HCT116 (cell line): ENCODE data around the gene SYNPO. TPM values are rescaled to one million over a fixed set of nuclear protein-coding genes. Genes with fewer than 3 reads are reported as not detected.

Experiments used
- ATAC-seq: fragments of 200-7000 bp; cut with Tn5 transposase; 2 replicates; pipeline ENCODE4 v1.9.1; 2020; ENCODE audit warnings: mild to moderate bottlenecking, moderate library complexity
- BruUV-seq: library from RNA; stranded (reverse); fragments of 400-500 nt; replicated peaks from 2 replicates; lab custom pipeline; 2021; lab: Mats Ljungman, UMichigan
- CTCF ChIA-PET: fragments of 300-600 bp; sonication (Branson Sonifier 250); formaldehyde crosslinking; loops from one replicate; lab custom pipeline; 2021; ENCODE audit warnings: antibody characterized with exemption; lab: Charles Lee
- POLR2A ChIA-PET: fragments of 300-600, 350-600 bp; sonication (Branson Sonifier 250); formaldehyde crosslinking; loops from one replicate; lab custom pipeline; 2021; ENCODE audit warnings: antibody characterized with exemption; lab: Charles Lee
- RAD21 ChIA-PET, 2 experiments: fragments of 300-600 bp; sonication (Branson Sonifier 250); formaldehyde crosslinking; loops; one replicate each; lab custom pipeline; 2023; ENCODE audit warnings: low total read pairs in 2 of 2; ENCODE audit not compliant: uncharacterized antibody in 2 of 2, unreplicated experiment in 2 of 2, low non-redundant PET in 1 of 2; lab: Charles Lee
- DNase-seq: peaks from one replicate; pipeline ENCODE4 v3.0.0-alpha.2; 2010; ENCODE audit warnings: low read depth, low spot score
- H2AFZ ChIP-seq: fragments of 200-600 bp; shearing (Covaris generic), sonication (generic); 2 replicates; pipeline ENCODE4 v1.6.1; 2017; ENCODE audit warnings: low read depth, mixed run types, mixed read lengths, antibody characterized with exemption, low read length; ENCODE audit not compliant: poor library complexity, severe bottlenecking
- H3K27ac ChIP-seq: 2 replicates; pipeline ENCODE4 v1.5.1; 2012; ENCODE audit warnings: low read depth, low read length
- H3K27me3 ChIP-seq: fragments of 200-600 bp; sonication (generic); 2 replicates; pipeline ENCODE4 v1.6.1; 2016; ENCODE audit warnings: mixed run types, low read length, mixed read lengths; ENCODE audit not compliant: insufficient read depth
- H3K36me3 ChIP-seq, 2 experiments: fragments of 200-500 bp in 1 of 2; fragments of 200-600 bp in 1 of 2; sonication (Bioruptor generic) in 1 of 2; sonication (generic) in 1 of 2; 2 replicates each; pipeline versions ENCODE4 v1.5.1 to v1.6.1; 2014 to 2016; ENCODE audit warnings: low read length in 2 of 2, inconsistent platforms in 1 of 2, mixed read lengths in 1 of 2, mixed run types in 1 of 2; ENCODE audit not compliant: insufficient read depth in 2 of 2, control insufficient read depth in 1 of 2
- H3K4me1 ChIP-seq, 2 experiments: fragments of 200-600 bp in 1 of 2; sonication (generic) in 1 of 2; 2 replicates each; pipeline versions ENCODE4 v1.5.1 to v1.6.1; 2012 to 2017; ENCODE audit warnings: low read length in 2 of 2, inconsistent platforms in 1 of 2, mild to moderate bottlenecking in 1 of 2, mixed read lengths in 1 of 2, mixed run types in 1 of 2, moderate library complexity in 1 of 2; ENCODE audit not compliant: insufficient read depth in 2 of 2, control insufficient read depth in 1 of 2
- H3K4me2 ChIP-seq: fragments of 200-600 bp; sonication (generic); 2 replicates; pipeline ENCODE4 v1.6.1; 2017; ENCODE audit warnings: mixed run types, low read length, mixed read lengths
- H3K4me3 ChIP-seq, 2 experiments: fragments of 200-600 bp in 1 of 2; sonication (generic) in 1 of 2; replicated peaks in 1 of 2; 2 replicates each; pipeline ENCODE4 v1.5.1; 2011 to 2016; ENCODE audit warnings: low read length in 2 of 2, control low read depth in 1 of 2, low read depth in 1 of 2, mild to moderate bottlenecking in 1 of 2, mixed read lengths in 1 of 2, mixed run types in 1 of 2
- H3K79me2 ChIP-seq: fragments of 200-600 bp; sonication (generic); 2 replicates; pipeline ENCODE4 v1.6.1; 2017; ENCODE audit warnings: mild to moderate bottlenecking, mixed run types, low read length, moderate library complexity, mixed read lengths; ENCODE audit not compliant: insufficient read depth
- H3K9ac ChIP-seq: fragments of 200-600 bp; sonication (generic); 2 replicates; pipeline ENCODE4 v1.6.1; 2016; ENCODE audit warnings: low read length, mixed read lengths
- H3K9me2 ChIP-seq: fragments of 200-600 bp; sonication (generic), shearing (Covaris generic); 2 replicates; pipeline ENCODE4 v1.6.1; 2017; ENCODE audit warnings: mixed run types, mild to moderate bottlenecking, moderate library complexity; ENCODE audit not compliant: insufficient read depth
- H3K9me3 ChIP-seq, 2 experiments: fragments of 200-500 bp in 1 of 2; fragments of 200-600 bp in 1 of 2; sonication (Bioruptor generic) in 1 of 2; sonication (generic) in 1 of 2; 2 replicates each; pipeline ENCODE4 v1.6.1; 2014 to 2017; ENCODE audit warnings: low read length in 2 of 2, mixed read lengths in 2 of 2, inconsistent platforms in 1 of 2, low read depth in 1 of 2, mild to moderate bottlenecking in 1 of 2, mixed run types in 1 of 2, moderate library complexity in 1 of 2; ENCODE audit not compliant: control insufficient read depth in 1 of 2, insufficient read depth in 1 of 2
- H4K20me1 ChIP-seq: fragments of 200-600 bp; sonication (generic), shearing (Covaris generic); 2 replicates; pipeline ENCODE4 v1.6.1; 2017; ENCODE audit warnings: mixed run types, mild to moderate bottlenecking, moderate library complexity; ENCODE audit not compliant: insufficient read depth
- ELF1 ChIP-seq: IDR thresholded peaks from 2 replicates; pipeline ENCODE4 v1.6.1; 2012; ENCODE audit warnings: low read depth, borderline replicate concordance
- FOSL1 ChIP-seq: IDR thresholded peaks from 2 replicates; pipeline ENCODE4 v1.6.1; 2012; ENCODE audit warnings: low read depth
- POLR2A ChIP-seq: IDR thresholded peaks from 2 replicates; pipeline ENCODE4 v1.7.0; 2011; ENCODE audit warnings: borderline replicate concordance; ENCODE audit not compliant: insufficient read depth, insufficient read length; ENCODE audit errors: extremely low read depth
- POLR2AphosphoS5 ChIP-seq: IDR thresholded peaks from 2 replicates; pipeline ENCODE4 v1.6.1; 2011; ENCODE audit warnings: mild to moderate bottlenecking, low read depth, low read length, moderate library complexity
- SP1 ChIP-seq: IDR thresholded peaks from 2 replicates; pipeline ENCODE4 v1.6.1; 2012; ENCODE audit warnings: low read depth
- TCF7L2 ChIP-seq: IDR thresholded peaks from 2 replicates; pipeline ENCODE4 v1.7.0; 2011; ENCODE audit warnings: borderline replicate concordance, inconsistent platforms; ENCODE audit not compliant: insufficient read depth, insufficient read length; ENCODE audit errors: extremely low read depth
- intact Hi-C: fragments of 100-400 bp; cut with micrococcal nuclease; formaldehyde crosslinking; loops from 2 replicates; pipeline ENCODE4 v1.10.0; 2022
- total RNA-seq: library from RNA; stranded (reverse); gene quantifications from one replicate; pipeline ENCODE4 v1.2.1, GENCODE V29; 2021; ENCODE audit not compliant: unreplicated experiment
- TF ChIP-seq, protein P1 (sequence below), 3 experiments: fragments of 200-600 bp in 1 of 3; sonication (generic) in 1 of 3; IDR thresholded peaks in 2 of 3; conservative IDR thresholded peaks in 1 of 3; 2 replicates each; pipeline ENCODE4 v1.5.1; 2012 to 2017; ENCODE audit warnings: low read depth in 2 of 3, low read length in 2 of 3, antibody characterized with exemption in 1 of 3, borderline replicate concordance in 1 of 3, control low read depth in 1 of 3, mild to moderate bottlenecking in 1 of 3, mixed read lengths in 1 of 3, mixed run types in 1 of 3, moderate library complexity in 1 of 3; ENCODE audit not compliant: insufficient read depth in 1 of 3

SYNPO gene
- total RNA-seq, 1 experiment from 2014 or later: 8.2 TPM

DNA sequence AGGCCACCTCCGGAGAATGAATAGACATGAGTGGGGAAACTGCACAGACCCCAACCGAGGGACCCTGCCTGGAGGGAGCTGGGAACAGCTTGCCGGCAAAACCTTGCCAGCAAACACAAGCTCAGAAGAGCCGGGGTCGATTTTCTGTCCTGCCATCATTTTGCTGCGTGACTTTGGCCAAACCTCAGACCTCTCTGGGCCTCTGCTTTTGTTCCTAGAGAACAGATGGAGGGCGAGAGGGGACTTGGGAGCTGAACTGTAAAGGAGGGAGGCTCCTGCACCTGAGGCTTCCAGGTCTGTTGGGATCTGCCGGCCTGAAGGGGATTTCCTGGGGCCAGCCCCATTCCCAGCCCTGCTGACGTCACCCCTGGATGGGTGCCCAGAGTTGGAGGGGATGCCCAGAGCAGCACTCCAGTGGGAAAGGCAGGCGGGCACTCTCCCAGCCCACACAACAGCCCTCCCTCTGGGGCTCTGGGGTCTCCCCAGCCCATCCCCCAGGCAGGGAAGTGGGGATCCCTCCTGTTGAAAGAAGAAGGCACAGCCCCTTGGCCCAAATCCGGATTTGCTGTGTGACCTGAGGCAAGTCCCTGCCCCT is 40.4 kb upstream of the SYNPO start:
- Histone ChIP-seq H3K27ac (no peak overlapping the region), H3K9me2 (no peaks in the 10 kb centered on the region), H3K4me2 (no peak overlapping the region), H3K27me3 (no peaks in the 10 kb centered on the region), H3K9me3 (no peaks in the 10 kb centered on the region), H3K79me2 (no peaks in the 10 kb centered on the region), H3K4me3 (no peak overlapping the region), H3K36me3 (no peaks in the 10 kb centered on the region), H3K4me1 (peaks cover 0 to 5% of the 10 kb centered on the region in 2 experiments; a peak in 2 of 4 replicates), H3K9ac (no peak overlapping the region), H4K20me1 (no peaks in the 10 kb centered on the region), H2AFZ (no peak overlapping the region)
- DNase-seq: no peak
- ChIA-PET CTCF (no interaction called here), RAD21 (no interaction called here), POLR2A (no interaction called here)
- ATAC-seq: 0 out of 2 replicates have a peak, but pooled peaks have one; percentile 47
- TF ChIP-seq TCF7L2 (no peak), FOSL1 (no peak)
- BruUV-seq: no TSS peak
- intact Hi-C loops: no loop called here

DNA sequence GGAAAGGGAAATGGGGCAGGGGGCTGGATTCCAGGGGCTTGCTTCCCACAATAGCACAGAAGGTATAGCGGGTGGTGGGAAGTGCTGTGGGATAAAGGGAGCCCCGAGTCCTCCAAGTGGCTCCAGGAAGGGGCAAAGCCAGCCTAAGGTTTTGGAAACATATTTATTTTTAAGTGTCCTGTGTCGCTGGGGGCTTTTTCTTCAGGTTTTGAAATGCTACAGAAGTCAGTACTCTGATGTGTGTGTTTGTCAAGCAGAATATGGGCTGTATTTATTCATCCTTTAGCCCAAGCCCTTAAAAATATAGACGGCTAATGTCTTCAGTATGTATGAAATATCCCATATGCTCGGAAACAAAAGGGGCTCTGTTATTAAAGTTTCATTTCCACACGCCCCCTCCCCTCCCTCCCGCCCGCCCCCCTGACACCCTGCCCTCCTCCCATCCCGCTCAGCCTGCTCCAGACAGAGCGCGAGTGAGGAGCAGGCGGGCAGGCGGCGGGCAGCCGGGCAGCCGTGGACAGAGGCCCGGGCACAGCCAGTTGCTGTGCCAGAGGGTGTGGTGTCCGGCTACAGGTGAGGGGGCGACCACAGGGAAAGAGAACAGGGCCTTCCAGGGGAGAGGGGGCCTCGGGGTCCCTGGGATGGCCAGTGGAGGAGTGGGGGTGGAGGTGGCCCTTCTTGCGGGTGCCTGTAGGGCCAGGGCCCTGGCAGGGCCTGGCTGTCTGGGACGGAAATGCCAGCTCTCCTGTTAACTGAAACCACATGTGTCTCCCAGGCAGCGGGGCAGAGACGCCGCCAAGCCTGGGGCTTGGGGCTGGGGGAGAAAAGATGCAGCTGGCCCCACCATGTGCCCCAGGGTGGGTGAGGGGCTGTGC is 39.6 kb upstream of the SYNPO start:
- no TSS peak for BruUV-seq
- no peak overlapping the region for H3K27ac ChIP-seq
- TF ChIP-seq TCF7L2 (no peak), ELF1 (no peak), SP1 (no peak), POLR2AphosphoS5 (no peak), POLR2A (no peak)
- TF ChIP-seq, protein P1, sequence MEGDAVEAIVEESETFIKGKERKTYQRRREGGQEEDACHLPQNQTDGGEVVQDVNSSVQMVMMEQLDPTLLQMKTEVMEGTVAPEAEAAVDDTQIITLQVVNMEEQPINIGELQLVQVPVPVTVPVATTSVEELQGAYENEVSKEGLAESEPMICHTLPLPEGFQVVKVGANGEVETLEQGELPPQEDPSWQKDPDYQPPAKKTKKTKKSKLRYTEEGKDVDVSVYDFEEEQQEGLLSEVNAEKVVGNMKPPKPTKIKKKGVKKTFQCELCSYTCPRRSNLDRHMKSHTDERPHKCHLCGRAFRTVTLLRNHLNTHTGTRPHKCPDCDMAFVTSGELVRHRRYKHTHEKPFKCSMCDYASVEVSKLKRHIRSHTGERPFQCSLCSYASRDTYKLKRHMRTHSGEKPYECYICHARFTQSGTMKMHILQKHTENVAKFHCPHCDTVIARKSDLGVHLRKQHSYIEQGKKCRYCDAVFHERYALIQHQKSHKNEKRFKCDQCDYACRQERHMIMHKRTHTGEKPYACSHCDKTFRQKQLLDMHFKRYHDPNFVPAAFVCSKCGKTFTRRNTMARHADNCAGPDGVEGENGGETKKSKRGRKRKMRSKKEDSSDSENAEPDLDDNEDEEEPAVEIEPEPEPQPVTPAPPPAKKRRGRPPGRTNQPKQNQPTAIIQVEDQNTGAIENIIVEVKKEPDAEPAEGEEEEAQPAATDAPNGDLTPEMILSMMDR (IDR thresholded peaks at IDR 0.05 in 2 of 3, conservative IDR thresholded peaks at IDR 0.05 in 1 of 3; ENCODE audit: borderline replicate concordance in 1 of 3, insufficient read depth in 1 of 3, low read depth in 2 of 3, low read length in 2 of 3): no peak
- TF ChIP-seq, all 23 proteins: peak for 0
- DNase-seq (no peak), ATAC-seq (no peak; the same call in 1 of the 2 replicates)
- ChIA-PET RAD21 (no interaction called here), POLR2A (no interaction called here), CTCF (no interaction called here)
- H2AFZ ChIP-seq: no peak overlapping the region
- peaks cover 0 to 5% of the 10 kb centered on the region in 2 experiments; a peak in 2 of 4 replicates for H3K4me1 ChIP-seq
- H3K9me2 ChIP-seq: no peaks in the 10 kb centered on the region
- no peaks in the 10 kb centered on the region for H3K36me3 ChIP-seq
- no peak overlapping the region for H3K4me3 ChIP-seq
- H3K9me3 ChIP-seq: no peaks in the 10 kb centered on the region
- intact Hi-C loops: no loop called here
- H3K9ac ChIP-seq: no peak overlapping the region
- no peaks in the 10 kb centered on the region for H3K27me3 ChIP-seq
- H3K4me2 ChIP-seq: no peak overlapping the region
- H4K20me1 ChIP-seq: no peaks in the 10 kb centered on the region
- no peaks in the 10 kb centered on the region for H3K79me2 ChIP-seq
